K562 (cell line): ENCODE results near the gene PIP5K1B. TPM values are rescaled to one million over a fixed set of nuclear protein-coding genes. Genes with fewer than 3 reads are reported as not detected.

ENCODE experiments used
- ATAC-seq: fragments of 200-7000 bp; cut with Tn5 transposase; 3 replicates; pipeline ENCODE4 v1.9.1; 2020; ENCODE audit warnings: moderate library complexity
- BruUV-seq: library from RNA; stranded (reverse); fragments of 400-500 nt; replicated peaks from 2 replicates; lab custom pipeline; 2021; lab: Mats Ljungman, UMichigan
- CTCF ChIA-PET: fragments of 300-600 bp; formaldehyde crosslinking; extraction: SDS; loops from one replicate; lab custom pipeline; 2021; ENCODE audit warnings: low intra/inter-chr PET ratio; lab: Yijun Ruan, JAX
- POLR2A ChIA-PET: fragments of 300-600, 350-650 bp; sonication (Branson Sonifier 250); formaldehyde crosslinking; extraction: SDS; loops from one replicate; lab custom pipeline; 2021; ENCODE audit warnings: antibody characterized with exemption, inconsistent platforms; lab: Yijun Ruan, JAX
- DNase-seq, 4 experiments: peaks; one replicate each; pipeline versions ENCODE4 v3.0.0 to v3.0.0-alpha.2; 2011 to 2018; ENCODE audit warnings: low spot score in 3 of 4, mixed read lengths in 3 of 4; ENCODE audit errors: extremely low read depth in 1 of 4
- FAIRE-seq: peaks from 2 replicates; lab custom pipeline; 2011; peaks lifted over from hg19 to GRCh38; lab: Jason Lieb, UNC
- H2AFZ ChIP-seq: 2 replicates; pipeline ENCODE4 v1.6.0; 2011; ENCODE audit warnings: low read depth, low read length, control low read depth, inconsistent platforms
- H3K27ac ChIP-seq: fragments of 200-600 bp; 3 replicates; pipeline ENCODE4 v1.8.0; 2011; ENCODE audit warnings: low read depth, mild to moderate bottlenecking, control low read depth, inconsistent platforms, low read length, moderate library complexity, mixed read lengths; ENCODE audit errors: extremely low read depth
- H3K27me3 ChIP-seq, 2 experiments: fragments of 300-600 bp in 1 of 2; 2 replicates in 1 of 2; 3 replicates in 1 of 2; pipeline versions ENCODE4 v1.6.0 to v1.8.0; 2011; ENCODE audit warnings: inconsistent platforms in 2 of 2, low read length in 2 of 2, mild to moderate bottlenecking in 1 of 2, mixed read lengths in 1 of 2, moderate library complexity in 1 of 2; ENCODE audit not compliant: control insufficient read depth in 2 of 2, insufficient read depth in 2 of 2
- H3K36me3 ChIP-seq: fragments of 300-600 bp; 3 replicates; pipeline ENCODE4 v1.8.0; 2011; ENCODE audit warnings: mild to moderate bottlenecking, low read length, inconsistent platforms; ENCODE audit not compliant: control insufficient read depth, insufficient read depth
- H3K4me1 ChIP-seq, 2 experiments: fragments of 200-600 bp in 1 of 2; replicated peaks in 1 of 2; 2 replicates in 1 of 2; 3 replicates in 1 of 2; pipeline versions ENCODE4 v1.5.1 to v1.8.0; 2011; ENCODE audit warnings: inconsistent platforms in 2 of 2, low read length in 2 of 2, mild to moderate bottlenecking in 1 of 2, mixed read lengths in 1 of 2, moderate library complexity in 1 of 2; ENCODE audit not compliant: control insufficient read depth in 2 of 2, insufficient read depth in 2 of 2
- H3K4me2 ChIP-seq: 2 replicates; pipeline ENCODE4 v1.6.1; 2011; ENCODE audit warnings: low read length, control low read depth, inconsistent platforms, mixed read lengths; ENCODE audit not compliant: insufficient read depth
- H3K4me3 ChIP-seq: fragments of 200-600 bp; sonication (generic), shearing (Covaris generic); 2 replicates; pipeline ENCODE4 v1.5.1; 2016; ENCODE audit warnings: control low read depth, inconsistent platforms
- H3K79me2 ChIP-seq: fragments of 200-600 bp; 3 replicates; pipeline ENCODE4 v1.8.0; 2011; ENCODE audit warnings: low read length, inconsistent platforms; ENCODE audit not compliant: control insufficient read depth, insufficient read depth
- H3K9ac ChIP-seq, 2 experiments: 2 replicates each; pipeline versions ENCODE4 v1.6.0 to v1.6.1; 2011; ENCODE audit warnings: low read depth in 2 of 2, low read length in 2 of 2, control low read depth in 1 of 2, inconsistent platforms in 1 of 2, mild to moderate bottlenecking in 1 of 2, mixed read lengths in 1 of 2; ENCODE audit not compliant: insufficient read depth in 1 of 2
- H3K9me1 ChIP-seq: one replicate; pipeline ENCODE4 v1.6.0; 2011; ENCODE audit warnings: inconsistent platforms, mild to moderate bottlenecking, low read length, moderate library complexity; ENCODE audit not compliant: control insufficient read depth, insufficient read depth
- H3K9me3 ChIP-seq: replicated peaks from 2 replicates; pipeline ENCODE4 v1.5.1; 2011; ENCODE audit warnings: low read depth, low read length, inconsistent platforms; ENCODE audit not compliant: control insufficient read depth, insufficient read depth
- H4K20me1 ChIP-seq: replicated peaks from 2 replicates; pipeline ENCODE4 v1.6.1; 2011; ENCODE audit warnings: low read length, inconsistent platforms, mixed read lengths; ENCODE audit not compliant: control insufficient read depth, insufficient read depth
- CBFA2T2 ChIP-seq: fragments of 450-650 bp; conservative IDR thresholded peaks from 2 replicates; pipeline ENCODE4 v1.6.1; 2017; ENCODE audit warnings: mild to moderate bottlenecking
- COPS2 ChIP-seq: fragments of 450-650 bp; conservative IDR thresholded peaks from 2 replicates; pipeline ENCODE4 v1.6.1; 2016; ENCODE audit warnings: mild to moderate bottlenecking, moderate library complexity
- CSDE1 ChIP-seq, 2 experiments: fragments of 450-650 bp; IDR thresholded peaks; 2 replicates each; pipeline ENCODE4 v1.6.1; 2016; ENCODE audit warnings: mild to moderate bottlenecking in 1 of 2
- HDAC2 ChIP-seq: fragments of 450-650 bp; IDR thresholded peaks from 2 replicates; pipeline ENCODE4 v1.6.1; 2016; ENCODE audit warnings: mild to moderate bottlenecking
- MCM2 ChIP-seq: fragments of 450-650 bp; IDR thresholded peaks from 2 replicates; pipeline ENCODE4 v1.6.1; 2017; ENCODE audit warnings: low read depth, mild to moderate bottlenecking
- MECOM ChIP-seq: fragments of 250-450 bp; sonication (Bioruptor Pico); IDR thresholded peaks from 2 replicates; pipeline ENCODE4 v1.8.0; 2022; ENCODE audit warnings: inconsistent platforms
- NFE2 ChIP-seq: IDR thresholded peaks from 2 replicates; pipeline ENCODE4 v1.6.1; 2014; ENCODE audit warnings: antibody characterized with exemption, low read depth
- PHB2 ChIP-seq: fragments of 450-650 bp; IDR thresholded peaks from 2 replicates; pipeline ENCODE4 v1.6.1; 2017; ENCODE audit warnings: low read depth
- PTRF ChIP-seq: fragments of 450-650 bp; IDR thresholded peaks from 2 replicates; pipeline ENCODE4 v1.6.1; 2016; ENCODE audit warnings: mild to moderate bottlenecking, missing genetic modification characterization, missing compliant biosample characterization
- RB1 ChIP-seq: fragments of 450-650 bp; IDR thresholded peaks from 2 replicates; pipeline ENCODE4 v1.6.1; 2017; ENCODE audit warnings: low read depth, mild to moderate bottlenecking
- ZNF431 ChIP-seq: sonication (generic); formaldehyde crosslinking; IDR thresholded peaks from 2 replicates; pipeline ENCODE4 v1.8.0; 2022; ENCODE audit warnings: mild to moderate bottlenecking, missing genetic modification reagents
- ZNF445 ChIP-seq: fragments of 250-450 bp; sonication (Bioruptor Pico); IDR thresholded peaks from 2 replicates; pipeline ENCODE4 v1.4.0; 2020; ENCODE audit warnings: low read depth, mild to moderate bottlenecking, moderate library complexity
- WGBS: fragments of 100-300 bp; shearing (Covaris generic); methylation state at CpG from one replicate; pipeline ENCODE4 v1.1.6; 2016; ENCODE audit warnings: low coverage, mixed read lengths; ENCODE audit not compliant: insufficient coverage; ENCODE audit errors: missing lambda C conversion rate; 5-methylcytosine and 5-hydroxymethylcytosine counted together
- in situ Hi-C: fragments of 300-500 bp; cut with MboI; formaldehyde crosslinking; loops from 4 replicates; pipeline ENCODE4 v1.15.0; 2018; ENCODE audit warnings: inconsistent platforms, mixed read lengths
- intact Hi-C: fragments of 100-400 bp; cut with micrococcal nuclease; formaldehyde crosslinking; loops from 2 replicates; pipeline ENCODE4 v1.14.2; 2022
- polyA plus RNA-seq, 8 experiments: library from polyadenylated mRNA; depleted of rRNA in 4 of 8; stranded (reverse) in 5 of 8; unstranded in 3 of 8; fragments of >200 nt; fragmentation: Nextera tagmentation in 2 of 8; fragmentation: Illumina TruSeq in 1 of 8; extraction: Ambion mirVana in 2 of 8; extraction: Trizol in 1 of 8; gene quantifications; 2 replicates each; pipeline versions ENCODE4 v1.2.1 to v1.2.3, GENCODE V29; 2011 to 2014; ENCODE audit warnings: inconsistent platforms in 1 of 8, missing spikeins in 1 of 8
- total RNA-seq, 7 experiments: library from RNA; depleted of rRNA in 6 of 7; stranded (reverse); fragments of >200 nt in 6 of 7; fragmentation: Illumina TruSeq in 2 of 7; extraction: Trizol in 2 of 7; gene quantifications; 2 replicates each; pipeline versions ENCODE4 v1.2.1 to v1.2.3, GENCODE V29; 2011 to 2021; ENCODE audit warnings: low replicate concordance in 1 of 7
- TF ChIP-seq, protein P1 (sequence below): fragments of 450-650 bp; IDR thresholded peaks from 2 replicates; pipeline ENCODE4 v1.7.0; 2016; ENCODE audit warnings: borderline replicate concordance
- TF ChIP-seq, protein P2 (sequence below): sonication (generic); formaldehyde crosslinking; IDR thresholded peaks from 2 replicates; pipeline ENCODE4 v1.8.0; 2022; ENCODE audit warnings: mild to moderate bottlenecking, missing genetic modification reagents

Gene PIP5K1B
- total and polyA plus RNA-seq, 9 of the 15 experiments (the other 6 are each of a cell fraction or from before 2014, with no cell fraction given), result 3.1 to 12.9 (median 7.4) TPM

DNA sequence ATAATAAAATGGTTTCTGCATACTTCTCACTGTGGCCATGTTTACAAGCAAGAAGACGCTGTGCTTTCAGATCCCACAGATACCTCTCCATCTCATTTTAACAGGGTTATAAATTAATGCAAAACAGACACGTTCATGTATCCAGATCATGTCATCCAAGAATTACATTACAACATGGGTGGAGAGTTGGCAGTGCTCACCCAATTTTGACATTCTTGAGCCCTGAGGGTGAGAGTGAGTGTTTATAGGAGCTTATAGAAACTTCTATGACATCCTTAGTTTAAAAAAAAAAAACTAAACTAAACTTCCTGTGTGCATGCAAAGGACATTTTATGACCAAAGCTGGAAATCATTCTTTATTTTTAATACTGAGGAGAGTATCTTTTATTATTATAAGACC lies 299.8 kb downstream of the PIP5K1B start:
- no TSS peak for BruUV-seq
- Histone ChIP-seq H3K9me3 (no peaks in the 10 kb centered on the region), H4K20me1 (no peaks in the 10 kb centered on the region), H3K4me1 (no peaks in the 10 kb centered on the region; a peak in 1 of 5 replicates), H2AFZ (no peak overlapping the region), H3K4me3 (no peak overlapping the region), H3K9me1 (no peaks in the 10 kb centered on the region), H3K9ac (no peak overlapping the region), H3K79me2 (no peaks in the 10 kb centered on the region), H3K36me3 (no peaks in the 10 kb centered on the region; the same call in 2 of the 3 replicates), H3K27me3 (no peaks in the 10 kb centered on the region), H3K27ac (no peak overlapping the region), H3K4me2 (no peak overlapping the region)
- no peak for ATAC-seq
- no peak for FAIRE-seq
- CTCF ChIA-PET, result no interaction called here
- intact Hi-C loops, result no loop called here
- 52% methylated on average over 2 of the region's 2 CpGs for WGBS
- TF ChIP-seq CBFA2T2 (no peak), MECOM (no peak), MCM2 (no peak), PTRF (tag) (no peak), RB1 (no peak), NFE2 (no peak), COPS2 (no peak), CSDE1 (IDR thresholded peaks at IDR 0.05) (no peak), ZNF445 (CRISPR knock-in tag) (no peak), PHB2 (no peak), HDAC2 (no peak), ZNF431 (CRISPR knock-in tag) (no peak)
- TF ChIP-seq, protein P1, sequence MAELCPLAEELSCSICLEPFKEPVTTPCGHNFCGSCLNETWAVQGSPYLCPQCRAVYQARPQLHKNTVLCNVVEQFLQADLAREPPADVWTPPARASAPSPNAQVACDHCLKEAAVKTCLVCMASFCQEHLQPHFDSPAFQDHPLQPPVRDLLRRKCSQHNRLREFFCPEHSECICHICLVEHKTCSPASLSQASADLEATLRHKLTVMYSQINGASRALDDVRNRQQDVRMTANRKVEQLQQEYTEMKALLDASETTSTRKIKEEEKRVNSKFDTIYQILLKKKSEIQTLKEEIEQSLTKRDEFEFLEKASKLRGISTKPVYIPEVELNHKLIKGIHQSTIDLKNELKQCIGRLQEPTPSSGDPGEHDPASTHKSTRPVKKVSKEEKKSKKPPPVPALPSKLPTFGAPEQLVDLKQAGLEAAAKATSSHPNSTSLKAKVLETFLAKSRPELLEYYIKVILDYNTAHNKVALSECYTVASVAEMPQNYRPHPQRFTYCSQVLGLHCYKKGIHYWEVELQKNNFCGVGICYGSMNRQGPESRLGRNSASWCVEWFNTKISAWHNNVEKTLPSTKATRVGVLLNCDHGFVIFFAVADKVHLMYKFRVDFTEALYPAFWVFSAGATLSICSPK, result no peak
- TF ChIP-seq, protein P2, sequence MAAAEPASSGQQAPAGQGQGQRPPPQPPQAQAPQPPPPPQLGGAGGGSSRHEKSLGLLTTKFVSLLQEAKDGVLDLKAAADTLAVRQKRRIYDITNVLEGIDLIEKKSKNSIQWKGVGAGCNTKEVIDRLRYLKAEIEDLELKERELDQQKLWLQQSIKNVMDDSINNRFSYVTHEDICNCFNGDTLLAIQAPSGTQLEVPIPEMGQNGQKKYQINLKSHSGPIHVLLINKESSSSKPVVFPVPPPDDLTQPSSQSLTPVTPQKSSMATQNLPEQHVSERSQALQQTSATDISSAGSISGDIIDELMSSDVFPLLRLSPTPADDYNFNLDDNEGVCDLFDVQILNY (CRISPR knock-in tag), result no peak
- DNase-seq, result no peak
- POLR2A ChIA-PET, result no interaction called here
- in situ Hi-C loops, result loop anchor here (5.0 kb wide), 1 partner anchor 423 kb away; no protein-coding TSS in a partner anchor
